HG03108 (cell line): ENCODE data around the gene BCO1.

Source experiments
- ATAC-seq: cut with Tn5 transposase; IDR thresholded peaks from one replicate; pipeline ENCODE4 v1.9.1; 2021; ENCODE audit warnings: moderate library complexity; ENCODE audit not compliant: unreplicated experiment

BCO1 gene

GRCh38 chr16:81231014-81231413, 7.5 kb upstream of the BCO1 start:
- no peak for ATAC-seq

- no peak for ATAC-seq
These were observed 5.6 kb upstream of the BCO1 start for GRCh38 chr16:81232740-81233367.

GRCh38 chr16:81237282-81237681, 1.2 kb upstream of the BCO1 start:
- no peak for ATAC-seq

- ATAC-seq: no peak
These were observed 570 bp upstream of the BCO1 start for GRCh38 chr16:81237942-81238295.

- ATAC-seq: no peak
These were observed 1.1 kb downstream of the BCO1 start for GRCh38 chr16:81239367-81240121.

- no peak for ATAC-seq
These were observed 3.2 kb downstream of the BCO1 start for GRCh38 chr16:81241706-81242105.

GRCh38 chr16:81242977-81243618, 4.6 kb downstream of the BCO1 start:
- no peak for ATAC-seq

- ATAC-seq: no peak
These were observed 5.5 kb downstream of the BCO1 start for GRCh38 chr16:81243942-81244341.

- ATAC-seq: no peak
These were observed 13.4 kb downstream of the BCO1 start for GRCh38 chr16:81251871-81252270.

GRCh38 chr16:81253141-81253540, 14.7 kb downstream of the BCO1 start:
- ATAC-seq: no peak

- ATAC-seq: no peak
These were observed 16.5 kb downstream of the BCO1 start for GRCh38 chr16:81254922-81255526.

- ATAC-seq: no peak
These were observed 21.4 kb downstream of the BCO1 start for GRCh38 chr16:81259916-81260315.

GRCh38 chr16:81261049-81261648, 22.7 kb downstream of the BCO1 start:
- no peak for ATAC-seq

GRCh38 chr16:81263470-81264220, 25.2 kb downstream of the BCO1 start:
- ATAC-seq: no peak

- ATAC-seq: no peak
These were observed 25.9 kb downstream of the BCO1 start for GRCh38 chr16:81264386-81264785.

- ATAC-seq: no peak
These were observed 26.6 kb downstream of the BCO1 start for GRCh38 chr16:81265052-81265451.

- no peak for ATAC-seq
These were observed 27.4 kb downstream of the BCO1 start for GRCh38 chr16:81265658-81266451.

GRCh38 chr16:81266680-81267095, 28.2 kb downstream of the BCO1 start:
- ATAC-seq: no peak

- no peak for ATAC-seq
These were observed 30.0 kb downstream of the BCO1 start for GRCh38 chr16:81268509-81268908.
